ENCODE data around the gene KIF6. TPM values are rescaled to one million over a fixed set of nuclear protein-coding genes. Genes with fewer than 3 reads are reported as not detected.

The KIF6 gene
- total RNA-seq, 1 donor from 2014 or later = 1.4 TPM

GRCh38 chr6:39350723-39351505 is 374.3 kb downstream of the KIF6 start:
- DNase-seq (ENCODE audit: low spot score in 2 of 2, unreplicated experiment in 2 of 2) = no peak
- Mint-ChIP-seq H3K9me3 (no peaks in the 10 kb centered on the region), H3K27ac (no peak overlapping the region), H3K4me3 (no peak overlapping the region), H3K27me3 (ENCODE audit: low read depth) (peaks cover 18% of the 10 kb centered on the region), H3K36me3 (no peaks in the 10 kb centered on the region), H3K4me1 (no peaks in the 10 kb centered on the region)
- TF ChIP-seq CTCF (IDR thresholded peaks at IDR 0.05; ENCODE audit: unreplicated experiment) = no peak

DNA sequence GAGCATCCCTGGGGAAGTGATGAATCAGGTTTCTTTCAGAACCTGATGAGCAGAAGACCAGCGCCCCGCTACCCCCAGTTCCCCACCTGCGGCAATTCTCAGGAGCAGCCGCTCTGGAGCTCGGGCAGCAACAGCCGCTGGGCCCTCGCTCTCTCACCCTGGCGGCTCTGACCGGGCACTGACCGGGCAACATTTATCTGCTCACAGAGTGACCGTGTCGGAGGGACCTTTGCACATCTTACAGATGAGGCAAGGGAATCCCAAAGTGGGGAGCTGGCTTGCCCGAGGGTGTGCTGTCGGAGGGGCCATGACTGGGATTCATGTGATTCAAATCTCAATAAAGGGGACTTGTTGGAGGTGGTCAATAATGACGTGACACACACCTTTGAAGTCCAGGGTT is 376.5 kb downstream of the KIF6 start:
- no peak for DNase-seq (ENCODE audit: low spot score in 2 of 2, unreplicated experiment in 2 of 2)
- TF ChIP-seq CTCF (IDR thresholded peaks at IDR 0.05; ENCODE audit: unreplicated experiment) = no peak
- Mint-ChIP-seq H3K27me3 (ENCODE audit: low read depth) (peaks cover 18% of the 10 kb centered on the region), H3K4me3 (no peak overlapping the region), H3K9me3 (no peaks in the 10 kb centered on the region), H3K4me1 (no peaks in the 10 kb centered on the region), H3K27ac (no peak overlapping the region), H3K36me3 (no peaks in the 10 kb centered on the region)

- Mint-ChIP-seq H3K27ac (no peak overlapping the region), H3K4me1 (no peaks in the 10 kb centered on the region), H3K36me3 (no peaks in the 10 kb centered on the region), H3K9me3 (no peaks in the 10 kb centered on the region), H3K27me3 (ENCODE audit: low read depth) (peaks cover 18% of the 10 kb centered on the region), H3K4me3 (no peak overlapping the region)
- peak; percentile 41 to 85 for DNase-seq (ENCODE audit: low spot score in 2 of 2, unreplicated experiment in 2 of 2)
- TF ChIP-seq CTCF (IDR thresholded peaks at IDR 0.05; ENCODE audit: unreplicated experiment) = peak; percentile 91
Measured at GRCh38 chr6:39347906-39348585, 377.2 kb downstream of the KIF6 start.

GRCh38 chr6:39347206-39347605 is 378.0 kb downstream of the KIF6 start:
- no peak overlapping the region for H3K4me3 Mint-ChIP-seq
- H3K36me3 Mint-ChIP-seq = no peaks in the 10 kb centered on the region
- no peaks in the 10 kb centered on the region for H3K4me1 Mint-ChIP-seq
- no peak for TF ChIP-seq CTCF (IDR thresholded peaks at IDR 0.05; ENCODE audit: unreplicated experiment)
- DNase-seq (ENCODE audit: low spot score in 2 of 2, unreplicated experiment in 2 of 2) = no peak
- no peaks in the 10 kb centered on the region for H3K9me3 Mint-ChIP-seq
- H3K27me3 Mint-ChIP-seq (ENCODE audit: low read depth) = peaks cover 15% of the 10 kb centered on the region
- no peak overlapping the region for H3K27ac Mint-ChIP-seq

GRCh38 chr6:39344821-39345280 is 380.4 kb downstream of the KIF6 start:
- no peak for TF ChIP-seq CTCF (IDR thresholded peaks at IDR 0.05; ENCODE audit: unreplicated experiment)
- Mint-ChIP-seq H3K9me3 (no peaks in the 10 kb centered on the region), H3K4me1 (peaks cover 7% of the 10 kb centered on the region), H3K36me3 (no peaks in the 10 kb centered on the region), H3K27ac (no peak overlapping the region), H3K4me3 (no peak overlapping the region), H3K27me3 (ENCODE audit: low read depth) (peaks cover 5% of the 10 kb centered on the region)
- DNase-seq (ENCODE audit: low spot score in 2 of 2, unreplicated experiment in 2 of 2) = no peak
